ENCODE measurements around the gene MTG1.
"Not testable (repeated sequence)": the region's sequence is repeated elsewhere in the genome, so short reads cannot be mapped to it uniquely, and the experiment has no call there.

The MTG1 gene

GRCh38 chr10:133403784-133404183 is 9.8 kb downstream of the MTG1 start:
- no peak for DNase-seq (ENCODE audit: extremely low spot score)
- CTCF ChIA-PET, result no interaction called here
- TF ChIP-seq CTCF (IDR thresholded peaks at IDR 0.05; ENCODE audit: control extremely low read depth, extremely low read depth, low read depth, missing control alignments), result no peak
- POLR2A ChIA-PET, result no interaction called here

GRCh38 chr10:133405272-133405671 is 11.3 kb downstream of the MTG1 start:
- DNase-seq (ENCODE audit: extremely low spot score), result no peak
- CTCF ChIA-PET, result interaction anchor here (1.0 kb wide), 1 partner anchor 33 kb away, joined by 3 read pairs; no protein-coding TSS in a partner anchor
- POLR2A ChIA-PET, result no interaction called here
- no peak for TF ChIP-seq CTCF (IDR thresholded peaks at IDR 0.05; ENCODE audit: control extremely low read depth, extremely low read depth, low read depth, missing control alignments)

- POLR2A ChIA-PET, result no interaction called here
- DNase-seq (ENCODE audit: extremely low spot score), result no peak
- CTCF ChIA-PET, result interaction anchor here (1.0 kb wide), 1 partner anchor 32 kb away, joined by 3 read pairs; no protein-coding TSS in a partner anchor
- no peak for TF ChIP-seq CTCF (IDR thresholded peaks at IDR 0.05; ENCODE audit: control extremely low read depth, extremely low read depth, low read depth, missing control alignments)
Observed at GRCh38 chr10:133405844-133406527, 12.0 kb downstream of the MTG1 start.

- DNase-seq (ENCODE audit: extremely low spot score), result no peak
- ChIA-PET CTCF (no interaction called here), POLR2A (no interaction called here)
- no peak for TF ChIP-seq CTCF (IDR thresholded peaks at IDR 0.05; ENCODE audit: control extremely low read depth, extremely low read depth, low read depth, missing control alignments)
Observed at GRCh38 chr10:133411523-133412380, 17.8 kb downstream of the MTG1 start.

GRCh38 chr10:133412381-133412711 is 18.4 kb downstream of the MTG1 start:
- ChIA-PET POLR2A (no interaction called here), CTCF (no interaction called here)
- DNase-seq (ENCODE audit: extremely low spot score), result no peak
- no peak for TF ChIP-seq CTCF (IDR thresholded peaks at IDR 0.05; ENCODE audit: control extremely low read depth, extremely low read depth, low read depth, missing control alignments)

- CTCF ChIA-PET; POLR2A ChIA-PET; DNase-seq (ENCODE audit: extremely low spot score): not testable (repeated sequence)
Observed at GRCh38 chr10:133414401-133414800, 20.4 kb downstream of the MTG1 start.

- no peak for TF ChIP-seq CTCF (IDR thresholded peaks at IDR 0.05; ENCODE audit: control extremely low read depth, extremely low read depth, low read depth, missing control alignments)
- ChIA-PET CTCF (no interaction called here), POLR2A (no interaction called here)
- DNase-seq (ENCODE audit: extremely low spot score), result no peak
Observed at GRCh38 chr10:133415752-133416151, 21.8 kb downstream of the MTG1 start.

Data from GM10248 (cell line).